ENCODE results near the gene CDH1.

DNA sequence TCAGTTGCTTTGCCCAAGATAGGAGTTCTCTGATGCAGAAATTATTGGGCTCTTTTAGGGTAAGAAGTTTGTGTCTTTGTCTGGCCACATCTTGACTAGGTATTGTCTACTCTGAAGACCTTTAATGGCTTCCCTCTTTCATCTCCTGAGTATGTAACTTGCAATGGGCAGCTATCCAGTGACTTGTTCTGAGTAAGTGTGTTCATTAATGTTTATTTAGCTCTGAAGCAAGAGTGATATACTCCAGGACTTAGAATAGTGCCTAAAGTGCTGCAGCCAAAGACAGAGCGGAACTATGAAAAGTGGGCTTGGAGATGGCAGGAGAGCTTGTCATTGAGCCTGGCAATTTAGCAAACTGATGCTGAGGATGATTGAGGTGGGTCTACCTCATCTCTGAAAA, 97.5 kb downstream of the CDH1 start:
- no peak for TF ChIP-seq POLR2A (IDR thresholded peaks at IDR 0.05)
- TF ChIP-seq, protein P1, sequence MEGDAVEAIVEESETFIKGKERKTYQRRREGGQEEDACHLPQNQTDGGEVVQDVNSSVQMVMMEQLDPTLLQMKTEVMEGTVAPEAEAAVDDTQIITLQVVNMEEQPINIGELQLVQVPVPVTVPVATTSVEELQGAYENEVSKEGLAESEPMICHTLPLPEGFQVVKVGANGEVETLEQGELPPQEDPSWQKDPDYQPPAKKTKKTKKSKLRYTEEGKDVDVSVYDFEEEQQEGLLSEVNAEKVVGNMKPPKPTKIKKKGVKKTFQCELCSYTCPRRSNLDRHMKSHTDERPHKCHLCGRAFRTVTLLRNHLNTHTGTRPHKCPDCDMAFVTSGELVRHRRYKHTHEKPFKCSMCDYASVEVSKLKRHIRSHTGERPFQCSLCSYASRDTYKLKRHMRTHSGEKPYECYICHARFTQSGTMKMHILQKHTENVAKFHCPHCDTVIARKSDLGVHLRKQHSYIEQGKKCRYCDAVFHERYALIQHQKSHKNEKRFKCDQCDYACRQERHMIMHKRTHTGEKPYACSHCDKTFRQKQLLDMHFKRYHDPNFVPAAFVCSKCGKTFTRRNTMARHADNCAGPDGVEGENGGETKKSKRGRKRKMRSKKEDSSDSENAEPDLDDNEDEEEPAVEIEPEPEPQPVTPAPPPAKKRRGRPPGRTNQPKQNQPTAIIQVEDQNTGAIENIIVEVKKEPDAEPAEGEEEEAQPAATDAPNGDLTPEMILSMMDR (IDR thresholded peaks at IDR 0.05), result no peak
